ENCODE measurements around the gene SSH3. TPM values are rescaled to one million over a fixed set of nuclear protein-coding genes. Genes with fewer than 3 reads are reported as not detected.
"Not testable (repeated sequence)": the region's sequence is repeated elsewhere in the genome, so short reads cannot be mapped to it uniquely, and the experiment has no call there.

The SSH3 gene
- polyA plus RNA-seq, 1 donor, result 17.6 TPM

- no peak for DNase-seq (ENCODE audit: low read depth)
These were observed 7.1 kb downstream of the SSH3 start for GRCh38 chr11:67310246-67311050.

- no peak for DNase-seq (ENCODE audit: low read depth)
These were observed 7.8 kb downstream of the SSH3 start for GRCh38 chr11:67311051-67311555.

GRCh38 chr11:67311556-67312082 lies 8.3 kb downstream of the SSH3 start:
- no peak for DNase-seq (ENCODE audit: low read depth)

- no peak for DNase-seq (ENCODE audit: low read depth)
These were observed 9.1 kb downstream of the SSH3 start for GRCh38 chr11:67312187-67313021.

GRCh38 chr11:67313125-67313890 lies 10.0 kb downstream of the SSH3 start:
- DNase-seq (ENCODE audit: low read depth), result no peak

- no peak for DNase-seq (ENCODE audit: low read depth)
These were observed 10.9 kb downstream of the SSH3 start for GRCh38 chr11:67314218-67314617.

- no peak for DNase-seq (ENCODE audit: low read depth)
These were observed 12.1 kb downstream of the SSH3 start for GRCh38 chr11:67315325-67315909.

- no peak for DNase-seq (ENCODE audit: low read depth)
These were observed 13.5 kb downstream of the SSH3 start for GRCh38 chr11:67316882-67317204.

GRCh38 chr11:67317205-67317887 lies 14.0 kb downstream of the SSH3 start:
- DNase-seq (ENCODE audit: low read depth), result peak; percentile 92

- no peak for DNase-seq (ENCODE audit: low read depth)
These were observed 14.7 kb downstream of the SSH3 start for GRCh38 chr11:67317888-67318555.

- not testable (repeated sequence) for DNase-seq (ENCODE audit: low read depth)
These were observed 15.5 kb downstream of the SSH3 start for GRCh38 chr11:67318876-67319275.

- DNase-seq (ENCODE audit: low read depth), result no peak
These were observed 16.7 kb downstream of the SSH3 start for GRCh38 chr11:67320011-67320410.

GRCh38 chr11:67320691-67321090 lies 17.4 kb downstream of the SSH3 start:
- DNase-seq (ENCODE audit: low read depth), result no peak

GRCh38 chr11:67321313-67321871 lies 18.1 kb downstream of the SSH3 start:
- no peak for DNase-seq (ENCODE audit: low read depth)

GRCh38 chr11:67322049-67322448 lies 18.7 kb downstream of the SSH3 start:
- DNase-seq (ENCODE audit: low read depth), result no peak

- DNase-seq (ENCODE audit: low read depth), result no peak
These were observed 20.2 kb downstream of the SSH3 start for GRCh38 chr11:67323526-67323925.

- DNase-seq (ENCODE audit: low read depth), result no peak
These were observed 28.9 kb downstream of the SSH3 start for GRCh38 chr11:67332081-67332691.

GRCh38 chr11:67337257-67337656 lies 33.9 kb downstream of the SSH3 start:
- DNase-seq (ENCODE audit: low read depth), result no peak

- DNase-seq (ENCODE audit: low read depth), result no peak
These were observed 40.9 kb downstream of the SSH3 start for GRCh38 chr11:67344264-67344663.

Data from forelimb muscle (tissue), 1 donor.